ENCODE results near the gene ZNF681.

- TF ChIP-seq CTCF (IDR thresholded peaks at IDR 0.05) (no peak), POLR2A (IDR thresholded peaks at IDR 0.05) (no peak)
These were observed 46.0 kb upstream of the ZNF681 start for GRCh38 chr19:23804676-23805075.

Data from uterus (tissue), 2 donors.